IPS-11a (cell line): ENCODE results near the gene TMC1.

Experiments used
- H3K4me3 ChIP-seq: one replicate; pipeline ENCODE4 v1.5.1; 2013; ENCODE audit warnings: low read depth, low read length, control low read depth

TMC1 gene

GRCh38 chr9:72565535-72565934, 44.1 kb downstream of the TMC1 start:
- no peak overlapping the region for H3K4me3 ChIP-seq

- no peak overlapping the region for H3K4me3 ChIP-seq
These were observed 52.9 kb downstream of the TMC1 start for GRCh38 chr9:72574156-72574810.

- H3K4me3 ChIP-seq: no peak overlapping the region
These were observed 54.3 kb downstream of the TMC1 start for GRCh38 chr9:72575666-72576065.

- no peak overlapping the region for H3K4me3 ChIP-seq
These were observed 54.7 kb downstream of the TMC1 start for GRCh38 chr9:72576087-72576486.

- H3K4me3 ChIP-seq: no peak overlapping the region
These were observed 55.9 kb downstream of the TMC1 start for GRCh38 chr9:72577212-72577753.

GRCh38 chr9:72579190-72579589, 57.8 kb downstream of the TMC1 start:
- no peak overlapping the region for H3K4me3 ChIP-seq

- no peak overlapping the region for H3K4me3 ChIP-seq
These were observed 58.6 kb downstream of the TMC1 start for GRCh38 chr9:72579880-72580550.

GRCh38 chr9:72581694-72582093, 60.3 kb downstream of the TMC1 start:
- H3K4me3 ChIP-seq: no peak overlapping the region

- no peak overlapping the region for H3K4me3 ChIP-seq
These were observed 62.0 kb downstream of the TMC1 start for GRCh38 chr9:72583370-72583769.

GRCh38 chr9:72586388-72587130, 65.2 kb downstream of the TMC1 start:
- no peak overlapping the region for H3K4me3 ChIP-seq

- no peak overlapping the region for H3K4me3 ChIP-seq
These were observed 66.9 kb downstream of the TMC1 start for GRCh38 chr9:72588336-72588735.

GRCh38 chr9:72589667-72590521, 68.5 kb downstream of the TMC1 start:
- H3K4me3 ChIP-seq: no peak overlapping the region

GRCh38 chr9:72590824-72591223, 69.4 kb downstream of the TMC1 start:
- H3K4me3 ChIP-seq: no peak overlapping the region

GRCh38 chr9:72592502-72593403, 71.3 kb downstream of the TMC1 start:
- no peak overlapping the region for H3K4me3 ChIP-seq

GRCh38 chr9:72596451-72597180, 75.2 kb downstream of the TMC1 start:
- no peak overlapping the region for H3K4me3 ChIP-seq

GRCh38 chr9:72597181-72597517, 75.7 kb downstream of the TMC1 start:
- H3K4me3 ChIP-seq: no peak overlapping the region

GRCh38 chr9:72597601-72598000, 76.2 kb downstream of the TMC1 start:
- H3K4me3 ChIP-seq: no peak overlapping the region

GRCh38 chr9:72598639-72599038, 77.2 kb downstream of the TMC1 start:
- no peak overlapping the region for H3K4me3 ChIP-seq

- no peak overlapping the region for H3K4me3 ChIP-seq
These were observed 78.6 kb downstream of the TMC1 start for GRCh38 chr9:72599874-72600534.
